Sigmoid colon (tissue), 4 donors: ENCODE results near the gene UTP4.

Source experiments
- POLR2AphosphoS5 ChIP-seq, 4 donors: sonication (generic); formaldehyde crosslinking; IDR thresholded peaks; one replicate each; pipeline ENCODE4 v1.6.1; 2017; ENCODE audit warnings: antibody characterized with exemption in 4 of 4
- TF ChIP-seq, protein P1 (sequence below), 4 experiments: fragments of 450-650 bp in 3 of 4; fragments of 200-600 bp in 1 of 4; IDR thresholded peaks; one replicate each; pipeline ENCODE4 v1.5.1; 2016 to 2019; ENCODE audit warnings: antibody characterized with exemption in 4 of 4, mild to moderate bottlenecking in 3 of 4, moderate library complexity in 2 of 4

DNA sequence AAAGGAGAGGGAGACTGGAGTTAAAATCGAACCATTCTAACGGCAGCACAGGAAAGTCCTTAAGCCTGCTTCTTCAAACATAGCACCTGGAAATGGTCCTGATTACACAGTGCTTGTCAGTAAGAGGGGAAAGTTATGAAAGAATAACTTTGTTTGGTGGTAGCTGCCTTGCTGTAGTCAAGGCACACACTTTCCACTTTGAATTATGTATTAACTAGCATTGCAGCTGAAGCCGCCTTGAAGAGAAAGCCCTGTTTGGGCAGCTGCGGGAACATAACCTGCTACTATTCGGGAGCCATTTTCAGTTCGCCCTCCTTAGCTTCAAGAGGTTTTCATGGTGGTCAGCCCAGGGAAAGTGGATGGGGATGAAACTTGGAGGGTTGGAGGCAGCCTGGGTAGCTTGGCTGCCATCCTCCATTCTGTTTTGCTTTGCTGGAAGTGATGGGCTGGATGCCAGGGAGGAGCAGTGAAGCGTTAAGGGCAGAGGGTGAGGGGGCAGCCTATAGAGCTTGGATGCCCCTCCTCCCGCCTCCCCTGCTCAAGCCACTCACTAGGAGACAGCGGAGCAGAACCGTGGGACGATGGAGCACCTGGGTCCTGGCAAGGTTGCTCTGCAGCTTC is 32.3 kb upstream of the UTP4 start:
- no peak for TF ChIP-seq POLR2AphosphoS5 (IDR thresholded peaks at IDR 0.05)
- TF ChIP-seq, protein P1, sequence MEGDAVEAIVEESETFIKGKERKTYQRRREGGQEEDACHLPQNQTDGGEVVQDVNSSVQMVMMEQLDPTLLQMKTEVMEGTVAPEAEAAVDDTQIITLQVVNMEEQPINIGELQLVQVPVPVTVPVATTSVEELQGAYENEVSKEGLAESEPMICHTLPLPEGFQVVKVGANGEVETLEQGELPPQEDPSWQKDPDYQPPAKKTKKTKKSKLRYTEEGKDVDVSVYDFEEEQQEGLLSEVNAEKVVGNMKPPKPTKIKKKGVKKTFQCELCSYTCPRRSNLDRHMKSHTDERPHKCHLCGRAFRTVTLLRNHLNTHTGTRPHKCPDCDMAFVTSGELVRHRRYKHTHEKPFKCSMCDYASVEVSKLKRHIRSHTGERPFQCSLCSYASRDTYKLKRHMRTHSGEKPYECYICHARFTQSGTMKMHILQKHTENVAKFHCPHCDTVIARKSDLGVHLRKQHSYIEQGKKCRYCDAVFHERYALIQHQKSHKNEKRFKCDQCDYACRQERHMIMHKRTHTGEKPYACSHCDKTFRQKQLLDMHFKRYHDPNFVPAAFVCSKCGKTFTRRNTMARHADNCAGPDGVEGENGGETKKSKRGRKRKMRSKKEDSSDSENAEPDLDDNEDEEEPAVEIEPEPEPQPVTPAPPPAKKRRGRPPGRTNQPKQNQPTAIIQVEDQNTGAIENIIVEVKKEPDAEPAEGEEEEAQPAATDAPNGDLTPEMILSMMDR (IDR thresholded peaks at IDR 0.05): no peak
